ENCODE results near the gene PPP1R14C.

Gene PPP1R14C

GRCh38 chr6:150150821-150151646 lies 8.2 kb downstream of the PPP1R14C start:
- Histone ChIP-seq H2BK15ac (ENCODE audit: low read depth, poor library complexity, severe bottlenecking) (no peak overlapping the region), H3K23ac (ENCODE audit: low read length in 2 of 2) (no peak overlapping the region), H3K27me3 (ENCODE audit: control insufficient read depth in 1 of 2, insufficient read depth in 1 of 2, low read length in 2 of 2) (peaks cover 14 to 37% of the 10 kb centered on the region in 2 experiments), H2BK12ac (ENCODE audit: low read length in 2 of 2) (no peak overlapping the region), H3K4me3 (ENCODE audit: insufficient read depth in 1 of 2, low read depth in 1 of 2, low read length in 2 of 2) (no peak overlapping the region), H3K36me3 (ENCODE audit: control insufficient read depth in 1 of 2, insufficient read depth in 2 of 2, low read depth in 1 of 2, low read length in 2 of 2) (no peaks in the 10 kb centered on the region), H4K91ac (ENCODE audit: low read length) (no peak overlapping the region), H3K18ac (ENCODE audit: low read depth in 1 of 2, low read length in 2 of 2) (no peak overlapping the region), H2AK5ac (ENCODE audit: low read length, severe bottlenecking) (no peak overlapping the region), H3K9ac (ENCODE audit: low read length) (no peak overlapping the region), H3K27ac (ENCODE audit: low read length, poor library complexity, severe bottlenecking) (no peak overlapping the region), H3K9me3 (ENCODE audit: control insufficient read depth, low read length) (no peaks in the 10 kb centered on the region), H3K14ac (ENCODE audit: low read length in 2 of 2) (no peak overlapping the region), H2BK120ac (ENCODE audit: low read depth, low read length) (no peak overlapping the region), H2AFZ (ENCODE audit: low read depth, low read length) (no peak overlapping the region), H3K79me1 (replicated peaks; ENCODE audit: low read length, poor library complexity, severe bottlenecking) (peaks cover 9% of the 10 kb centered on the region), H2BK5ac (ENCODE audit: low read depth, low read length, poor library complexity, severe bottlenecking) (no peak overlapping the region), H3K4me2 (ENCODE audit: low read length, poor library complexity, severe bottlenecking) (no peak overlapping the region), H4K8ac (ENCODE audit: low read length) (no peak overlapping the region), H3K4me1 (ENCODE audit: control insufficient read depth, insufficient read depth, low read depth, low read length) (peaks cover 2% of the 10 kb centered on the region), H3K4ac (ENCODE audit: low read depth in 1 of 2, low read length in 2 of 2) (no peak overlapping the region)
- 56% methylated on average over 12 of the region's 12 CpGs for WGBS
- DNase-seq: no peak

GRCh38 chr6:150152891-150153876 lies 10.3 kb downstream of the PPP1R14C start:
- Histone ChIP-seq H3K4me1 (ENCODE audit: control insufficient read depth, insufficient read depth, low read depth, low read length) (no peaks in the 10 kb centered on the region), H3K23ac (ENCODE audit: low read length in 2 of 2) (no peak overlapping the region), H2BK120ac (ENCODE audit: low read depth, low read length) (no peak overlapping the region), H3K9ac (ENCODE audit: low read length) (peak overlapping the region; percentile 5), H3K27ac (ENCODE audit: low read length, poor library complexity, severe bottlenecking) (no peak overlapping the region), H2AFZ (ENCODE audit: low read depth, low read length) (no peak overlapping the region), H4K8ac (ENCODE audit: low read length) (no peak overlapping the region), H3K14ac (ENCODE audit: low read length in 2 of 2) (no peak overlapping the region), H4K91ac (ENCODE audit: low read length) (no peak overlapping the region), H3K18ac (ENCODE audit: low read depth in 1 of 2, low read length in 2 of 2) (no peak overlapping the region), H2BK12ac (ENCODE audit: low read length in 2 of 2) (no peak overlapping the region), H3K4ac (ENCODE audit: low read depth in 1 of 2, low read length in 2 of 2) (no peak overlapping the region), H3K36me3 (ENCODE audit: control insufficient read depth in 1 of 2, insufficient read depth in 2 of 2, low read depth in 1 of 2, low read length in 2 of 2) (no peaks in the 10 kb centered on the region), H3K79me1 (replicated peaks; ENCODE audit: low read length, poor library complexity, severe bottlenecking) (peaks cover 9% of the 10 kb centered on the region), H2BK5ac (ENCODE audit: low read depth, low read length, poor library complexity, severe bottlenecking) (no peak overlapping the region), H3K4me3 (ENCODE audit: insufficient read depth in 1 of 2, low read depth in 1 of 2, low read length in 2 of 2) (no peak overlapping the region), H3K9me3 (ENCODE audit: control insufficient read depth, low read length) (no peaks in the 10 kb centered on the region), H3K4me2 (ENCODE audit: low read length, poor library complexity, severe bottlenecking) (no peak overlapping the region), H2BK15ac (ENCODE audit: low read depth, poor library complexity, severe bottlenecking) (no peak overlapping the region), H3K27me3 (ENCODE audit: control insufficient read depth in 1 of 2, insufficient read depth in 1 of 2, low read length in 2 of 2) (peaks cover 14 to 32% of the 10 kb centered on the region in 2 experiments), H2AK5ac (ENCODE audit: low read length, severe bottlenecking) (no peak overlapping the region)
- DNase-seq: no peak
- 58% methylated on average over 8 of the region's 9 CpGs for WGBS

- no peak overlapping the region for H3K23ac ChIP-seq (ENCODE audit: low read length in 2 of 2)
- H3K4ac ChIP-seq (ENCODE audit: low read depth in 1 of 2, low read length in 2 of 2): no peak overlapping the region
- H3K9me3 ChIP-seq (ENCODE audit: control insufficient read depth, low read length): no peaks in the 10 kb centered on the region
- H3K27ac ChIP-seq (ENCODE audit: low read length, poor library complexity, severe bottlenecking): no peak overlapping the region
- H3K79me1 ChIP-seq (replicated peaks; ENCODE audit: low read length, poor library complexity, severe bottlenecking): peaks cover 11% of the 10 kb centered on the region
- H3K36me3 ChIP-seq (ENCODE audit: control insufficient read depth in 1 of 2, insufficient read depth in 2 of 2, low read depth in 1 of 2, low read length in 2 of 2): no peaks in the 10 kb centered on the region
- no peak overlapping the region for H2BK12ac ChIP-seq (ENCODE audit: low read length in 2 of 2)
- no peak overlapping the region for H2BK5ac ChIP-seq (ENCODE audit: low read depth, low read length, poor library complexity, severe bottlenecking)
- H3K9ac ChIP-seq (ENCODE audit: low read length): peak overlapping the region; percentile 5
- H4K8ac ChIP-seq (ENCODE audit: low read length): no peak overlapping the region
- no peak overlapping the region for H2BK120ac ChIP-seq (ENCODE audit: low read depth, low read length)
- DNase-seq: no peak
- H3K18ac ChIP-seq (ENCODE audit: low read depth in 1 of 2, low read length in 2 of 2): no peak overlapping the region
- no peak overlapping the region for H2AK5ac ChIP-seq (ENCODE audit: low read length, severe bottlenecking)
- WGBS: 82% methylated on average over 5 of the region's 6 CpGs
- H3K4me3 ChIP-seq (ENCODE audit: insufficient read depth in 1 of 2, low read depth in 1 of 2, low read length in 2 of 2): no peak overlapping the region
- no peak overlapping the region for H2BK15ac ChIP-seq (ENCODE audit: low read depth, poor library complexity, severe bottlenecking)
- no peak overlapping the region for H3K14ac ChIP-seq (ENCODE audit: low read length in 2 of 2)
- no peak overlapping the region for H2AFZ ChIP-seq (ENCODE audit: low read depth, low read length)
- H3K4me1 ChIP-seq (ENCODE audit: control insufficient read depth, insufficient read depth, low read depth, low read length): no peaks in the 10 kb centered on the region
- H4K91ac ChIP-seq (ENCODE audit: low read length): no peak overlapping the region
- no peak overlapping the region for H3K4me2 ChIP-seq (ENCODE audit: low read length, poor library complexity, severe bottlenecking)
- peaks cover 14 to 32% of the 10 kb centered on the region in 2 experiments for H3K27me3 ChIP-seq (ENCODE audit: control insufficient read depth in 1 of 2, insufficient read depth in 1 of 2, low read length in 2 of 2)
These were observed 11.2 kb downstream of the PPP1R14C start for GRCh38 chr6:150153905-150154492.
